Measurements from ENCODE around the gene FAM13A.

- TF ChIP-seq CTCF (IDR thresholded peaks at IDR 0.05) (no peak), POLR2AphosphoS5 (IDR thresholded peaks at IDR 0.05) (no peak), POLR2A (IDR thresholded peaks at IDR 0.05) (no peak)
Observed at GRCh38 chr4:88745175-88745574, 311.8 kb downstream of the FAM13A start.

Data from breast epithelium (tissue), 3 donors.